Panc1 (cell line): ENCODE results near the gene ELK4. TPM values are rescaled to one million over a fixed set of nuclear protein-coding genes. Genes with fewer than 3 reads are reported as not detected.
A peak's percentile ranks its signal among the peaks of the same experiment; 100 is the strongest.

ENCODE experiments used
- ATAC-seq: fragments of 200-7000 bp; cut with Tn5 transposase; 2 replicates; pipeline ENCODE4 v1.9.1; 2020; ENCODE audit warnings: mild to moderate bottlenecking, moderate library complexity
- BruUV-seq: library from RNA; stranded (reverse); fragments of 400-500 nt; replicated peaks from 2 replicates; lab custom pipeline; 2021; lab: Mats Ljungman, UMichigan
- CTCF ChIA-PET: fragments of 300-600 bp; sonication (Branson Sonifier 250); formaldehyde crosslinking; loops from one replicate; lab custom pipeline; 2022; ENCODE audit warnings: antibody characterized with exemption; lab: Charles Lee
- POLR2A ChIA-PET: fragments of 300-600 bp; sonication (Branson Sonifier 250); formaldehyde crosslinking; loops from one replicate; lab custom pipeline; 2022; ENCODE audit warnings: antibody characterized with exemption; lab: Charles Lee
- DNase-seq: peaks from one replicate; pipeline ENCODE4 v3.0.0-alpha.2; 2010; ENCODE audit warnings: low read depth, low spot score
- H3K27ac ChIP-seq: 2 replicates; pipeline ENCODE4 v1.5.1; 2011; ENCODE audit warnings: mild to moderate bottlenecking, low read length, inconsistent platforms
- H3K27me3 ChIP-seq: fragments of 200-500 bp; sonication (Bioruptor generic); 2 replicates; pipeline ENCODE4 v1.6.0; 2014; ENCODE audit warnings: low read length, inconsistent platforms; ENCODE audit not compliant: control insufficient read depth, insufficient read depth
- H3K36me3 ChIP-seq: fragments of 200-500 bp; sonication (Bioruptor generic); 2 replicates; pipeline ENCODE4 v1.5.1; 2014; ENCODE audit warnings: inconsistent platforms, mild to moderate bottlenecking, low read length, moderate library complexity; ENCODE audit not compliant: control insufficient read depth, insufficient read depth
- H3K4me1 ChIP-seq: 2 replicates; pipeline ENCODE4 v1.5.1; 2011; ENCODE audit warnings: inconsistent platforms, mild to moderate bottlenecking, low read length, moderate library complexity; ENCODE audit not compliant: control insufficient read depth, insufficient read depth
- H3K4me3 ChIP-seq, 2 experiments: 2 replicates each; pipeline ENCODE4 v1.5.1; 2011 to 2012; ENCODE audit warnings: low read depth in 2 of 2, low read length in 2 of 2, mild to moderate bottlenecking in 2 of 2, inconsistent platforms in 1 of 2, moderate library complexity in 1 of 2
- H3K9me3 ChIP-seq: fragments of 200-500 bp; sonication (Bioruptor generic); 2 replicates; pipeline ENCODE4 v1.5.1; 2014; ENCODE audit warnings: low read depth, mild to moderate bottlenecking, inconsistent platforms, low read length, moderate library complexity; ENCODE audit not compliant: control insufficient read depth, insufficient read depth
- CTCF ChIP-seq: fragments of 450-650 bp; IDR thresholded peaks from 2 replicates; pipeline ENCODE4 v1.5.1; 2017; ENCODE audit warnings: mild to moderate bottlenecking
- POLR2AphosphoS5 ChIP-seq: IDR thresholded peaks from 2 replicates; pipeline ENCODE4 v1.6.1; 2012; ENCODE audit warnings: mild to moderate bottlenecking, low read depth, low read length, moderate library complexity
- REST ChIP-seq, 2 experiments: IDR thresholded peaks; 2 replicates each; pipeline ENCODE4 v1.6.1; 2011 to 2012; ENCODE audit warnings: low read depth in 2 of 2, control low read depth in 1 of 2, low read length in 1 of 2, mild to moderate bottlenecking in 1 of 2, moderate library complexity in 1 of 2; ENCODE audit not compliant: insufficient read depth in 1 of 2
- SIN3A ChIP-seq: IDR thresholded peaks from 2 replicates; pipeline ENCODE4 v1.6.1; 2012; ENCODE audit warnings: low read depth, mild to moderate bottlenecking, low read length, moderate library complexity, borderline replicate concordance; ENCODE audit not compliant: insufficient read depth
- TCF7L2 ChIP-seq: IDR thresholded peaks from 2 replicates; pipeline ENCODE4 v1.6.1; 2011; ENCODE audit warnings: mild to moderate bottlenecking, low read depth, low read length, inconsistent platforms
- in situ Hi-C: cut with HindIII; loops from 2 replicates; pipeline ENCODE4 v1.10.0; 2016; ENCODE audit warnings: low sequenced_read_pairs, low pct_unique_long_range_greater_than_20kb
- intact Hi-C: fragments of 100-400 bp; cut with micrococcal nuclease; formaldehyde crosslinking; loops from one replicate; pipeline ENCODE4 v1.10.0; 2022; ENCODE audit not compliant: unreplicated experiment
- total RNA-seq: library from RNA; stranded (reverse); gene quantifications from one replicate; pipeline ENCODE4 v1.2.1, GENCODE V29; 2021; ENCODE audit not compliant: unreplicated experiment

Gene ELK4
- total RNA-seq, 1 experiment from 2014 or later, result 54.6 TPM

- ATAC-seq (peak; percentile 32; the same call in 1 of the 2 replicates), DNase-seq (no peak)
- BruUV-seq, result no TSS peak
- Histone ChIP-seq H3K4me3 (no peak overlapping the region), H3K27ac (no peak overlapping the region), H3K36me3 (no peaks in the 10 kb centered on the region), H3K27me3 (no peaks in the 10 kb centered on the region), H3K4me1 (no peaks in the 10 kb centered on the region; the same call in 1 of the 2 replicates), H3K9me3 (no peaks in the 10 kb centered on the region)
- TF ChIP-seq SIN3A, result no peak
- peak; percentile 67 for TF ChIP-seq CTCF
- in situ Hi-C loops (no loop called here), intact Hi-C loops (no loop called here)
- POLR2A ChIA-PET, result no interaction called here
- CTCF ChIA-PET, result interaction anchor here (0.7 to 6.6 kb wide), 4 partner anchors 44 to 208 kb away, joined by 3 to 110 read pairs (median 4); no protein-coding TSS in a partner anchor
Measured at GRCh38 chr1:205588636-205589035, 43.2 kb downstream of the ELK4 start.

- no peak for ATAC-seq
- ChIA-PET POLR2A (no interaction called here), CTCF (no interaction called here)
- Histone ChIP-seq H3K36me3 (no peaks in the 10 kb centered on the region), H3K4me3 (no peak overlapping the region), H3K27me3 (no peaks in the 10 kb centered on the region), H3K4me1 (no peaks in the 10 kb centered on the region; the same call in 1 of the 2 replicates), H3K9me3 (no peaks in the 10 kb centered on the region), H3K27ac (no peak overlapping the region)
- DNase-seq, result no peak
- intact Hi-C loops, result no loop called here
- TF ChIP-seq TCF7L2 (no peak), POLR2AphosphoS5 (no peak), REST (IDR thresholded peaks at IDR 0.05; ENCODE audit: insufficient read depth in 1 of 2, low read depth in 2 of 2, low read length in 1 of 2) (no peak), CTCF (no peak), SIN3A (no peak)
- in situ Hi-C loops, result no loop called here
- BruUV-seq, result no TSS peak
Measured at GRCh38 chr1:205587581-205587980, 44.2 kb downstream of the ELK4 start.
